ENCODE results near the gene SYNE2.

DNA sequence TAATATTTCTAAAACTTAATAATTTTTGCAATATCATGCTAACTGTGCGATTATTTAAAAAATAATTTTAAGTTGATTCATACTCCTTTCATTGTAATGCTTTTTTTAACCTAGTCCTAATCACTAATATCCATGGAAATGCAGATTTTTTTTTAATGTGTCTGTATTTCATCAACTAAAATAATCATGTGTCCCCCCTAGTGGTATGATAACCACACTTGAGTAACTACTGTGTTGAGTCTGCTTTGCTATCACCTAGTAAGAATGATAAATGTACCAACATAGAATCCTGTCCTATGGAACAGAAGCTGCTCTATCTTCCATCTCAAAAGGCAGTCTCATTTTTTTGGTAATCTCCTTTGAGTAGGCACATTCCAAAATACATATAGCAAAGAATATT is 19.1 kb upstream of the SYNE2 start:
- TF ChIP-seq CTCF (conservative IDR thresholded peaks at IDR 0.05) (no peak), EZH2 (IDR thresholded peaks at IDR 0.05; ENCODE audit: low read depth) (no peak)

Data from PC-9 (cell line).